ENCODE results near the gene CDH23.

The CDH23 gene

GRCh38 chr10:71492872-71493271 is 96.2 kb downstream of the CDH23 start:
- no peak for DNase-seq

GRCh38 chr10:71493741-71494140 is 97.0 kb downstream of the CDH23 start:
- DNase-seq: no peak

- DNase-seq: no peak
These were observed 97.8 kb downstream of the CDH23 start for GRCh38 chr10:71494476-71494875.

- DNase-seq: no peak
These were observed 98.3 kb downstream of the CDH23 start for GRCh38 chr10:71494980-71495381.

- DNase-seq: no peak
These were observed 100.4 kb downstream of the CDH23 start for GRCh38 chr10:71496927-71497762.

GRCh38 chr10:71497763-71498326 is 101.1 kb downstream of the CDH23 start:
- DNase-seq: no peak

GRCh38 chr10:71501402-71501801 is 104.7 kb downstream of the CDH23 start:
- no peak for DNase-seq

- no peak for DNase-seq
These were observed 105.5 kb downstream of the CDH23 start for GRCh38 chr10:71502190-71502589.

- DNase-seq: no peak
These were observed 106.1 kb downstream of the CDH23 start for GRCh38 chr10:71502851-71503250.

- DNase-seq: no peak
These were observed 107.4 kb downstream of the CDH23 start for GRCh38 chr10:71504168-71504567.

- DNase-seq: no peak
These were observed 107.8 kb downstream of the CDH23 start for GRCh38 chr10:71504570-71504969.

- no peak for DNase-seq
These were observed 109.1 kb downstream of the CDH23 start for GRCh38 chr10:71505862-71506261.

GRCh38 chr10:71509444-71509843 is 112.7 kb downstream of the CDH23 start:
- no peak for DNase-seq

- no peak for DNase-seq
These were observed 114.5 kb downstream of the CDH23 start for GRCh38 chr10:71511206-71511605.

- no peak for DNase-seq
These were observed 115.6 kb downstream of the CDH23 start for GRCh38 chr10:71512312-71512711.

GRCh38 chr10:71512761-71513539 is 116.2 kb downstream of the CDH23 start:
- DNase-seq: no peak

GRCh38 chr10:71513540-71513853 is 116.8 kb downstream of the CDH23 start:
- no peak for DNase-seq

GRCh38 chr10:71513936-71514335 is 117.2 kb downstream of the CDH23 start:
- DNase-seq: no peak

- DNase-seq: no peak
These were observed 118.9 kb downstream of the CDH23 start for GRCh38 chr10:71515531-71516172.

GRCh38 chr10:71516890-71517289 is 120.2 kb downstream of the CDH23 start:
- DNase-seq: no peak

GRCh38 chr10:71517298-71518169 is 120.8 kb downstream of the CDH23 start:
- DNase-seq: no peak

GRCh38 chr10:71520042-71520441 is 123.3 kb downstream of the CDH23 start:
- DNase-seq: no peak

Measured in T1000 (cell line).